HL-60 (cell line): Measurements from ENCODE around the gene NUDT12.

Source experiments
- CTCF ChIP-seq: IDR thresholded peaks from one replicate; pipeline ENCODE4 v1.5.1; 2011; ENCODE audit warnings: low read length, control low read depth, inconsistent platforms; ENCODE audit not compliant: insufficient read depth
- POLR2AphosphoS5 ChIP-seq: IDR thresholded peaks from 2 replicates; pipeline ENCODE4 v1.6.1; 2012; ENCODE audit warnings: low read depth

DNA sequence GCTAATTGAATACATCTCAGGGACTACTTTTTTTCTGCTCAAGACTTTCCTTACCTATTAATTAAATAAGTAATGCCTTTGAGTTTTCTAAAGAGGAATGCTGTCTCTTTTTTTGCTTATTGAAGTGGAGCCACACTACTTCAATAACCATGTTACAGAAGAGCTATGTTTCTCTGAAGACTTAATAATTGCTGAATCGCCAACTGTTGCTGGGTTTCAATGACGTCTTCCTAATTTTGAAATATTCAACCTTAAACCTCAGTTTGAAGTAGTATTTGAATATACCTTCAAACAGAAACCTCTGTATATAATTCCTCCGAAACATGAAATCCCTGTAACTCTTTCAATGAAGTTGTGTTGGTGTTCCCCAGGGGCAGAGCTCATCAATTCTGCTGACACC is 21.0 kb downstream of the NUDT12 start:
- TF ChIP-seq CTCF (no peak), POLR2AphosphoS5 (no peak)
